ENCODE measurements around the gene PPIG. TPM values are rescaled to one million over a fixed set of nuclear protein-coding genes. Genes with fewer than 3 reads are reported as not detected.

PPIG gene
- total and polyA plus RNA-seq, 9 of the 15 experiments (the other 6 are each of a cell fraction or from before 2014, with no cell fraction given) = 52.5 to 166 (median 124) TPM

DNA sequence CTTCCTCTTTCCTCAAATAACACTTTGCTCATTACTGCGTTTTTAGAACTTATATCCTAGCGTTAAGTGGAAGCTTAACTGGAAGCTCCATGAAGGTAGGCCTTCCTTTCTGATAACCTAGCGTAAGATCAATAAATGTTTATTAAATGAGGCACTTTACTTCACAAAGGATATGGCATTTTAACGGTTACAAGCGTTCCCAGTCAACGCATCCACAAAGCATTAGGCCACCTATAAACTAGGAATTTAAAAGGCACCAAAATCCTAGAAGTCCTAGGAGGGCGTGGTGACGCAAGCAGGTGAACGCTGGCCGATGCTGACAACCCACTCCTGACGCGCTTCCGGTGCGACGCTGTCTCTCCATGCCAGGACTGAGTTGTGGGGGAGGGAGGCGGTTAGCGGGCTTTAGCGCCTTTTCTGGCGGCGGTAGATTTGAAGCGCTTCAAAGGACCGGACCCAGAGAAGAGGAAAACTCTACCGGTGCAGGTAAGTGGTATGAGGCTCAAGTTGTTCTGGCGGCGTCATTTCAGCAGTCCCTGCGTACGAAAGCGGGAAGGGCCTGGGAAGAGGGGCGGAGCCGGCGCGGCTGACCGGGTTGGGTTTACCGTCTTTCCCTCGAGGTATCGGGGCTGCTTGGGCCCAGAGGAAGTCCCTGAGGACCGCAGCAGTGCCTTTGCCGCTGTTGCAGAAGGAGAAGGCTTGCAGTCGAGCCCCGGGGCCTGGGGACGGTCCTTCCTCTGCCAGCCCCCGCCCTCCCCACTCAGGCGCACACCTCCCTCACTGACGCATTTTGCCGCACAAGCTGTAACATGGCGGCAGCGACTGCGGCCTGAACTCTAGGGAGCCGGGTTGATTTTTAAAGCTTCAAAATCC, at the start of gene PPIG (continued):
- TF ChIP-seq, protein P1, sequence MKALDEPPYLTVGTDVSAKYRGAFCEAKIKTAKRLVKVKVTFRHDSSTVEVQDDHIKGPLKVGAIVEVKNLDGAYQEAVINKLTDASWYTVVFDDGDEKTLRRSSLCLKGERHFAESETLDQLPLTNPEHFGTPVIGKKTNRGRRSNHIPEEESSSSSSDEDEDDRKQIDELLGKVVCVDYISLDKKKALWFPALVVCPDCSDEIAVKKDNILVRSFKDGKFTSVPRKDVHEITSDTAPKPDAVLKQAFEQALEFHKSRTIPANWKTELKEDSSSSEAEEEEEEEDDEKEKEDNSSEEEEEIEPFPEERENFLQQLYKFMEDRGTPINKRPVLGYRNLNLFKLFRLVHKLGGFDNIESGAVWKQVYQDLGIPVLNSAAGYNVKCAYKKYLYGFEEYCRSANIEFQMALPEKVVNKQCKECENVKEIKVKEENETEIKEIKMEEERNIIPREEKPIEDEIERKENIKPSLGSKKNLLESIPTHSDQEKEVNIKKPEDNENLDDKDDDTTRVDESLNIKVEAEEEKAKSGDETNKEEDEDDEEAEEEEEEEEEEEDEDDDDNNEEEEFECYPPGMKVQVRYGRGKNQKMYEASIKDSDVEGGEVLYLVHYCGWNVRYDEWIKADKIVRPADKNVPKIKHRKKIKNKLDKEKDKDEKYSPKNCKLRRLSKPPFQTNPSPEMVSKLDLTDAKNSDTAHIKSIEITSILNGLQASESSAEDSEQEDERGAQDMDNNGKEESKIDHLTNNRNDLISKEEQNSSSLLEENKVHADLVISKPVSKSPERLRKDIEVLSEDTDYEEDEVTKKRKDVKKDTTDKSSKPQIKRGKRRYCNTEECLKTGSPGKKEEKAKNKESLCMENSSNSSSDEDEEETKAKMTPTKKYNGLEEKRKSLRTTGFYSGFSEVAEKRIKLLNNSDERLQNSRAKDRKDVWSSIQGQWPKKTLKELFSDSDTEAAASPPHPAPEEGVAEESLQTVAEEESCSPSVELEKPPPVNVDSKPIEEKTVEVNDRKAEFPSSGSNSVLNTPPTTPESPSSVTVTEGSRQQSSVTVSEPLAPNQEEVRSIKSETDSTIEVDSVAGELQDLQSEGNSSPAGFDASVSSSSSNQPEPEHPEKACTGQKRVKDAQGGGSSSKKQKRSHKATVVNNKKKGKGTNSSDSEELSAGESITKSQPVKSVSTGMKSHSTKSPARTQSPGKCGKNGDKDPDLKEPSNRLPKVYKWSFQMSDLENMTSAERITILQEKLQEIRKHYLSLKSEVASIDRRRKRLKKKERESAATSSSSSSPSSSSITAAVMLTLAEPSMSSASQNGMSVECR (CRISPR knock-in tag; IDR thresholded peaks at IDR 0.05) = peak; percentile 92
- TF ChIP-seq, protein P2, sequence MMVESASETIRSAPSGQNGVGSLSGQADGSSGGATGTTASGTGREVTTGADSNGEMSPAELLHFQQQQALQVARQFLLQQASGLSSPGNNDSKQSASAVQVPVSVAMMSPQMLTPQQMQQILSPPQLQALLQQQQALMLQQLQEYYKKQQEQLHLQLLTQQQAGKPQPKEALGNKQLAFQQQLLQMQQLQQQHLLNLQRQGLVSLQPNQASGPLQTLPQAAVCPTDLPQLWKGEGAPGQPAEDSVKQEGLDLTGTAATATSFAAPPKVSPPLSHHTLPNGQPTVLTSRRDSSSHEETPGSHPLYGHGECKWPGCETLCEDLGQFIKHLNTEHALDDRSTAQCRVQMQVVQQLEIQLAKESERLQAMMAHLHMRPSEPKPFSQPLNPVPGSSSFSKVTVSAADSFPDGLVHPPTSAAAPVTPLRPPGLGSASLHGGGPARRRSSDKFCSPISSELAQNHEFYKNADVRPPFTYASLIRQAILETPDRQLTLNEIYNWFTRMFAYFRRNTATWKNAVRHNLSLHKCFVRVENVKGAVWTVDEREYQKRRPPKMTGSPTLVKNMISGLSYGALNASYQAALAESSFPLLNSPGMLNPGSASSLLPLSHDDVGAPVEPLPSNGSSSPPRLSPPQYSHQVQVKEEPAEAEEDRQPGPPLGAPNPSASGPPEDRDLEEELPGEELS (CRISPR knock-in tag; IDR thresholded peaks at IDR 0.05; ENCODE audit: borderline replicate concordance) = peak; percentile 57; the same call in 1 of the 2 replicates
- TF ChIP-seq DPF2 (IDR thresholded peaks at IDR 0.05) = peak; percentile 12; the same call in 1 of the 2 replicates
- no peak for TF ChIP-seq KDM2B (CRISPR knock-in tag; IDR thresholded peaks at IDR 0.05)
- TF ChIP-seq ZNF668 (CRISPR knock-in tag; IDR thresholded peaks at IDR 0.05) = no peak
- peak; percentile 96 for TF ChIP-seq E2F1 (CRISPR knock-in tag; IDR thresholded peaks at IDR 0.05)
- TF ChIP-seq, protein P3, sequence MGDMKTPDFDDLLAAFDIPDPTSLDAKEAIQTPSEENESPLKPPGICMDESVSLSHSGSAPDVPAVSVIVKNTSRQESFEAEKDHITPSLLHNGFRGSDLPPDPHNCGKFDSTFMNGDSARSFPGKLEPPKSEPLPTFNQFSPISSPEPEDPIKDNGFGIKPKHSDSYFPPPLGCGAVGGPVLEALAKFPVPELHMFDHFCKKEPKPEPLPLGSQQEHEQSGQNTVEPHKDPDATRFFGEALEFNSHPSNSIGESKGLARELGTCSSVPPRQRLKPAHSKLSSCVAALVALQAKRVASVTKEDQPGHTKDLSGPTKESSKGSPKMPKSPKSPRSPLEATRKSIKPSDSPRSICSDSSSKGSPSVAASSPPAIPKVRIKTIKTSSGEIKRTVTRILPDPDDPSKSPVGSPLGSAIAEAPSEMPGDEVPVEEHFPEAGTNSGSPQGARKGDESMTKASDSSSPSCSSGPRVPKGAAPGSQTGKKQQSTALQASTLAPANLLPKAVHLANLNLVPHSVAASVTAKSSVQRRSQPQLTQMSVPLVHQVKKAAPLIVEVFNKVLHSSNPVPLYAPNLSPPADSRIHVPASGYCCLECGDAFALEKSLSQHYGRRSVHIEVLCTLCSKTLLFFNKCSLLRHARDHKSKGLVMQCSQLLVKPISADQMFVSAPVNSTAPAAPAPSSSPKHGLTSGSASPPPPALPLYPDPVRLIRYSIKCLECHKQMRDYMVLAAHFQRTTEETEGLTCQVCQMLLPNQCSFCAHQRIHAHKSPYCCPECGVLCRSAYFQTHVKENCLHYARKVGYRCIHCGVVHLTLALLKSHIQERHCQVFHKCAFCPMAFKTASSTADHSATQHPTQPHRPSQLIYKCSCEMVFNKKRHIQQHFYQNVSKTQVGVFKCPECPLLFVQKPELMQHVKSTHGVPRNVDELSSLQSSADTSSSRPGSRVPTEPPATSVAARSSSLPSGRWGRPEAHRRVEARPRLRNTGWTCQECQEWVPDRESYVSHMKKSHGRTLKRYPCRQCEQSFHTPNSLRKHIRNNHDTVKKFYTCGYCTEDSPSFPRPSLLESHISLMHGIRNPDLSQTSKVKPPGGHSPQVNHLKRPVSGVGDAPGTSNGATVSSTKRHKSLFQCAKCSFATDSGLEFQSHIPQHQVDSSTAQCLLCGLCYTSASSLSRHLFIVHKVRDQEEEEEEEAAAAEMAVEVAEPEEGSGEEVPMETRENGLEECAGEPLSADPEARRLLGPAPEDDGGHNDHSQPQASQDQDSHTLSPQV (IDR thresholded peaks at IDR 0.05) = peak; percentile 55
- peak; percentile 31; the same call in 1 of the 2 replicates for TF ChIP-seq NCOR1 (IDR thresholded peaks at IDR 0.05)
- TF ChIP-seq ATF1 (CRISPR knock-in tag; IDR thresholded peaks at IDR 0.05) = peak; percentile 98
- TF ChIP-seq ATF1 (tag; IDR thresholded peaks at IDR 0.05) = peak; percentile 100
- TF ChIP-seq SMAD3 (CRISPR knock-in tag; conservative IDR thresholded peaks at IDR 0.05) = no peak
- TF ChIP-seq WHSC1 (IDR thresholded peaks at IDR 0.05; ENCODE audit: low read length) = no peak
- TF ChIP-seq EP300 (IDR thresholded peaks at IDR 0.05; ENCODE audit: low read length) = peak; percentile 61; the same call in 1 of the 2 replicates
- no peak; the same call in 1 of the 2 replicates for TF ChIP-seq ZNF197 (CRISPR knock-in tag; IDR thresholded peaks at IDR 0.05; ENCODE audit: low read depth)
- no peak for TF ChIP-seq PYGO2 (tag; IDR thresholded peaks at IDR 0.05)
